GM18951 (cell line): Measurements from ENCODE around the gene APOL1.

Experiments used
- POLR2A ChIP-seq: IDR thresholded peaks from 4 replicates; pipeline ENCODE4 v1.6.1; 2011; ENCODE audit warnings: mild to moderate bottlenecking; ENCODE audit not compliant: insufficient read length, insufficient read depth; ENCODE audit errors: extremely low read depth
- in situ Hi-C: fragments of 300-500 bp; cut with MboI; formaldehyde crosslinking; loops from one replicate; pipeline ENCODE4 v1.12.0; 2022; ENCODE audit warnings: low sequenced_read_pairs, mixed read lengths, inconsistent platforms; ENCODE audit not compliant: unreplicated experiment

Gene APOL1

GRCh38 chr22:36300396-36301212 is 47.7 kb downstream of the APOL1 start:
- TF ChIP-seq POLR2A = no peak
- in situ Hi-C loops = loop anchor here (10.0 kb wide), 1 partner anchor 164 kb away; no protein-coding TSS in a partner anchor

- in situ Hi-C loops = loop anchor here (10.0 kb wide), 1 partner anchor 163 kb away; no protein-coding TSS in a partner anchor
Measured at GRCh38 chr22:36301384-36301828, 48.5 kb downstream of the APOL1 start.

GRCh38 chr22:36301851-36302250 is 48.9 kb downstream of the APOL1 start:
- TF ChIP-seq POLR2A = no peak
- in situ Hi-C loops = loop anchor here (10.0 kb wide), 1 partner anchor 163 kb away; no protein-coding TSS in a partner anchor

More at GRCh38 chr22:36301384-36301828, 48.5 kb downstream of the APOL1 start:
- TF ChIP-seq POLR2A = no peak

GRCh38 chr22:36302439-36303114 is 49.6 kb downstream of the APOL1 start:
- in situ Hi-C loops = loop anchor here (10.0 kb wide), 1 partner anchor 162 kb away; no protein-coding TSS in a partner anchor

DNA sequence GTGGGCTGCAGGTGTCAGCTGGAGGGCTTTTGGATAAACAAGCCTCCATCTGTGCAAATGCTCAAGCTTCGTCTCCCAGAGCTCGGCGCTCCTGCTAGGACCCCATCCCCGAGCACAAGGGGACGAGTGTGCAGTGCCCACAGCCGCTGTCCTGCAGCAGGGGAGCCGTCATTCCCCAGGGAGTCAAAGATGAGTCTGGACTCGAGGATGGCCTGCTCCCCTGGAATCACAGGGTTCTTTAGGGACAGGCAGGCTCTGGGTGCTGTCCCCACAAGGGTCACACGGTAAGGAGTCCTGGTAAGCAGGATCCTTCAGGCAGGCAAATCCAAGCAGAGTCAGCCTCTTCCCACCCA is 50.2 kb downstream of the APOL1 start:
- TF ChIP-seq POLR2A = no peak
- in situ Hi-C loops = loop anchor here (10.0 kb wide), 1 partner anchor 162 kb away; no protein-coding TSS in a partner anchor

More at GRCh38 chr22:36302439-36303114, 49.6 kb downstream of the APOL1 start:
- TF ChIP-seq POLR2A = no peak

DNA sequence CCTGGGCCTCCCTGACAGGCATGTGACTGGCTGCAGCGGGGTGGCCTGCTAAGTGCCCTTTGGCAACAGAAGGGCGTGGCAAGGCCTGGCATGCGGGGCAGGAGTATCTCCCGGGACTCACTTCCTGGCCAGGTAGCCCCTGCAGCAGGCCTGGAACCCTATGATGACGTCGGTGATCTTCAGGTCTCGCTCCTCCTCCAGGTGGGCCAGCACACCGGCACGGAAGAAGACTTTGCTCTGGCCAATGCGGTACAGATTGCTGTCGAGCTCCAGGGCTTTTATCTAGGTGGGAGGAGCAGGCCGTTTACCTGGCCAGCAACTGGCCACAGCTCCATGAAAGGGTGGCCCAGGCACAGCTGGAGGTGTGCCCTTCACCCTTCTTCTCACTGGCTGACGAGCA is 50.9 kb downstream of the APOL1 start:
- no peak for TF ChIP-seq POLR2A
- in situ Hi-C loops = loop anchor here (10.0 kb wide), 1 partner anchor 161 kb away; no protein-coding TSS in a partner anchor

- in situ Hi-C loops = loop anchor here (10.0 kb wide), 1 partner anchor 160 kb away; no protein-coding TSS in a partner anchor
- no peak for TF ChIP-seq POLR2A
Measured at GRCh38 chr22:36304429-36304828, 51.5 kb downstream of the APOL1 start.

- in situ Hi-C loops = loop anchor here (10.0 kb wide), 1 partner anchor 159 kb away; no protein-coding TSS in a partner anchor
Measured at GRCh38 chr22:36305813-36306212, 52.9 kb downstream of the APOL1 start.

GRCh38 chr22:36306227-36306626 is 53.3 kb downstream of the APOL1 start:
- in situ Hi-C loops = loop anchor here (10.0 kb wide), 1 partner anchor 159 kb away; no protein-coding TSS in a partner anchor

More at GRCh38 chr22:36305813-36306212, 52.9 kb downstream of the APOL1 start:
- TF ChIP-seq POLR2A = no peak

DNA sequence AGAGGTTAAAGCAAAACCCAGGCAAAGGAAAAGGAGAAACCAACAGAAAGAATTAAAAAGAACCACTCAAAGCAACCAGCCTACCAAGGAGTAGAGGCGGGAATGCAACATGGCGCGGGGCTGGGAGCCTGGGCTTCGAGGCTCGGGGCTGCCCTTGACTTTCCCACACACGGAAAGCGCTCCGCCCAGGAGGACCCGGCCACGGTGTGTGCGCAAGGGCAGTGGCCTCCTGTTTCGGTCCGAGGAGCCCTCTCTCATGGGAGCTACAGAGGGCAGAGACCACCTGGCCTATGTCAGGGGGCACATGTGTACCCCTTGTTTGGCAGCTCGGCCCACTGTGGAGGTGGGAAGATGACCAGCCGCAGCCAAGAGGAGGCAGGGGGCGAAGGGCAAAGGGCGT is 55.9 kb downstream of the APOL1 start:
- in situ Hi-C loops = loop anchor here (10.0 kb wide), 1 partner anchor 156 kb away; no protein-coding TSS in a partner anchor
- no peak for TF ChIP-seq POLR2A

More at GRCh38 chr22:36306227-36306626, 53.3 kb downstream of the APOL1 start:
- no peak for TF ChIP-seq POLR2A

GRCh38 chr22:36311386-36312085 is 58.6 kb downstream of the APOL1 start:
- TF ChIP-seq POLR2A = no peak

GRCh38 chr22:36315325-36315724 is 62.4 kb downstream of the APOL1 start:
- in situ Hi-C loops = no loop called here
- TF ChIP-seq POLR2A = no peak

More at GRCh38 chr22:36311386-36312085, 58.6 kb downstream of the APOL1 start:
- in situ Hi-C loops = no loop called here
